GM15510 (cell line): Measurements from ENCODE around the gene MEGF6.

ENCODE experiments used
- POLR2A ChIP-seq: IDR thresholded peaks from 3 replicates; pipeline ENCODE4 v1.6.1; 2011; ENCODE audit warnings: borderline replicate concordance; ENCODE audit not compliant: insufficient read length; ENCODE audit errors: extremely low read depth

The MEGF6 gene

GRCh38 chr1:3504822-3505153 lies 106.5 kb downstream of the MEGF6 start:
- TF ChIP-seq POLR2A, result no peak

- TF ChIP-seq POLR2A, result no peak
These were observed 107.0 kb downstream of the MEGF6 start for GRCh38 chr1:3504151-3504821.

GRCh38 chr1:3503525-3503886 lies 107.8 kb downstream of the MEGF6 start:
- TF ChIP-seq POLR2A, result no peak

- TF ChIP-seq POLR2A, result no peak
These were observed 108.4 kb downstream of the MEGF6 start for GRCh38 chr1:3502641-3503524.

GRCh38 chr1:3501856-3502640 lies 109.3 kb downstream of the MEGF6 start:
- no peak for TF ChIP-seq POLR2A

GRCh38 chr1:3501437-3501836 lies 109.9 kb downstream of the MEGF6 start:
- no peak for TF ChIP-seq POLR2A

GRCh38 chr1:3500265-3500835 lies 111.0 kb downstream of the MEGF6 start:
- no peak for TF ChIP-seq POLR2A

GRCh38 chr1:3499611-3500010 lies 111.7 kb downstream of the MEGF6 start:
- TF ChIP-seq POLR2A, result no peak

GRCh38 chr1:3498986-3499385 lies 112.3 kb downstream of the MEGF6 start:
- TF ChIP-seq POLR2A, result no peak

- TF ChIP-seq POLR2A, result no peak
These were observed 112.9 kb downstream of the MEGF6 start for GRCh38 chr1:3498246-3498930.

GRCh38 chr1:3497521-3497920 lies 113.8 kb downstream of the MEGF6 start:
- no peak for TF ChIP-seq POLR2A

GRCh38 chr1:3496916-3497315 lies 114.4 kb downstream of the MEGF6 start:
- TF ChIP-seq POLR2A, result no peak

GRCh38 chr1:3495776-3496745 lies 115.2 kb downstream of the MEGF6 start:
- no peak for TF ChIP-seq POLR2A
